H1 (cell line): Measurements from ENCODE around the gene CNPY2. TPM values are rescaled to one million over a fixed set of nuclear protein-coding genes. Genes with fewer than 3 reads are reported as not detected.

Source experiments
- CTCF ChIA-PET: fragments of 300-600 bp; sonication (Branson Sonifier 250); formaldehyde crosslinking; loops from one replicate; lab custom pipeline; 2021; ENCODE audit not compliant: partially characterized antibody; lab: Charles Lee
- POLR2A ChIA-PET: fragments of 300-600 bp; sonication (Branson Sonifier 250); formaldehyde crosslinking; loops from one replicate; lab custom pipeline; 2021; ENCODE audit warnings: inconsistent platforms; ENCODE audit not compliant: partially characterized antibody; lab: Charles Lee
- DNase-seq, 2 experiments: peaks; one replicate each; pipeline versions ENCODE4 v3.0.0 to v3.0.0-alpha.2; 2010 to 2022; ENCODE audit warnings: low spot score in 2 of 2, low read depth in 1 of 2, mixed read lengths in 1 of 2
- FAIRE-seq: peaks from 2 replicates; lab custom pipeline; 2011; peaks lifted over from hg19 to GRCh38; lab: Jason Lieb, UNC
- H2AFZ ChIP-seq: 2 replicates; pipeline ENCODE4 v1.8.1; 2012; ENCODE audit warnings: low read length, inconsistent platforms
- H2AK5ac ChIP-seq: 2 replicates; pipeline ENCODE4 v1.6.1; 2013; ENCODE audit warnings: low read depth, low read length
- H2BK120ac ChIP-seq: replicated peaks from 2 replicates; pipeline ENCODE3; 2013; ENCODE audit warnings: low read depth, low read length, inconsistent platforms
- H2BK12ac ChIP-seq: 2 replicates; pipeline ENCODE4 v1.6.1; 2013; ENCODE audit warnings: low read depth, low read length
- H2BK15ac ChIP-seq: 2 replicates; pipeline ENCODE4 v1.6.1; 2013; ENCODE audit warnings: low read length
- H2BK20ac ChIP-seq: 2 replicates; pipeline ENCODE4 v1.6.1; 2013; ENCODE audit warnings: low read length
- H2BK5ac ChIP-seq: 2 replicates; pipeline ENCODE4 v1.6.1; 2013; ENCODE audit warnings: low read depth, low read length
- H3K14ac ChIP-seq: 2 replicates; pipeline ENCODE4 v1.6.1; 2013; ENCODE audit warnings: inconsistent platforms; ENCODE audit not compliant: insufficient read length
- H3K18ac ChIP-seq: 2 replicates; pipeline ENCODE4 v1.6.1; 2013; ENCODE audit warnings: low read length; ENCODE audit errors: extremely low read depth
- H3K23ac ChIP-seq: 2 replicates; pipeline ENCODE4 v1.6.1; 2013; ENCODE audit warnings: inconsistent platforms; ENCODE audit not compliant: insufficient read length
- H3K23me2 ChIP-seq: 2 replicates; pipeline ENCODE4 v1.6.1; 2013; ENCODE audit warnings: low read depth, low read length
- H3K27ac ChIP-seq: 2 replicates; pipeline ENCODE4 v1.6.1; 2011; ENCODE audit warnings: low read depth, low read length, inconsistent platforms
- H3K27me3 ChIP-seq, 4 experiments: replicated peaks in 1 of 4; 1 replicate in 1 of 4; 2 replicates in 3 of 4; pipeline versions ENCODE4 v1.6.1 to v1.8.1; 2011 to 2013; ENCODE audit warnings: low read length in 3 of 4, mild to moderate bottlenecking in 3 of 4, inconsistent platforms in 2 of 4, mixed read lengths in 2 of 4, moderate library complexity in 1 of 4; ENCODE audit not compliant: control insufficient read depth in 3 of 4, insufficient read depth in 3 of 4; ENCODE audit errors: extremely low read depth in 1 of 4
- H3K36me3 ChIP-seq, 4 experiments: 2 replicates each; pipeline versions ENCODE4 v1.6.1 to v1.8.1; 2011 to 2013; ENCODE audit warnings: mild to moderate bottlenecking in 4 of 4, low read length in 3 of 4, moderate library complexity in 2 of 4, control low read depth in 1 of 4, inconsistent platforms in 1 of 4; ENCODE audit not compliant: insufficient read depth in 4 of 4, control insufficient read depth in 2 of 4
- H3K4ac ChIP-seq: replicated peaks from 2 replicates; pipeline ENCODE3; 2013; ENCODE audit warnings: low read length, low read depth, mixed read lengths, inconsistent platforms; ENCODE audit not compliant: insufficient read length
- H3K4me1 ChIP-seq, 4 experiments: replicated peaks in 1 of 4; 1 replicate in 1 of 4; 2 replicates in 3 of 4; pipeline versions ENCODE4 v1.6.1 to v1.8.1; 2011 to 2013; ENCODE audit warnings: low read length in 3 of 4, inconsistent platforms in 2 of 4, mixed read lengths in 1 of 4; ENCODE audit not compliant: insufficient read depth in 4 of 4, control insufficient read depth in 3 of 4
- H3K4me2 ChIP-seq, 2 experiments: 2 replicates each; pipeline versions ENCODE4 v1.6.1 to v1.8.1; 2011 to 2013; ENCODE audit warnings: low read depth in 2 of 2, low read length in 2 of 2, control low read depth in 1 of 2, inconsistent platforms in 1 of 2, mild to moderate bottlenecking in 1 of 2; ENCODE audit not compliant: insufficient read depth in 1 of 2
- H3K4me3 ChIP-seq, 4 experiments: fragments of 200-600, 300-600 bp in 1 of 4; sonication (generic), shearing (Covaris generic), sonication (Bioruptor Twin) in 1 of 4; 2 replicates each; pipeline versions ENCODE4 v1.5.1 to v1.8.1; 2011 to 2016; ENCODE audit warnings: low read length in 4 of 4, low read depth in 3 of 4, control low read depth in 2 of 4, inconsistent platforms in 2 of 4, mild to moderate bottlenecking in 2 of 4, mixed read lengths in 1 of 4, moderate library complexity in 1 of 4; ENCODE audit not compliant: insufficient read depth in 2 of 4; ENCODE audit errors: extremely low read depth in 1 of 4
- H3K56ac ChIP-seq: replicated peaks from 2 replicates; pipeline ENCODE3; 2013; ENCODE audit warnings: low read depth, mild to moderate bottlenecking, mixed read lengths, low read length, inconsistent platforms; ENCODE audit not compliant: insufficient read length
- H3K79me1 ChIP-seq: 2 replicates; pipeline ENCODE4 v1.6.1; 2013; ENCODE audit warnings: low read depth, low read length, control low read depth
- H3K79me2 ChIP-seq, 2 experiments: 2 replicates each; pipeline versions ENCODE4 v1.6.1 to v1.8.1; 2012 to 2013; ENCODE audit warnings: low read length in 2 of 2, mild to moderate bottlenecking in 2 of 2, inconsistent platforms in 1 of 2; ENCODE audit not compliant: insufficient read depth in 2 of 2, control insufficient read depth in 1 of 2
- H3K9ac ChIP-seq, 4 experiments: replicated peaks in 1 of 4; 1 replicate in 1 of 4; 2 replicates in 3 of 4; pipeline versions ENCODE4 v1.6.1 to v1.8.1; 2011 to 2013; ENCODE audit warnings: low read depth in 3 of 4, low read length in 3 of 4, control low read depth in 2 of 4, mild to moderate bottlenecking in 2 of 4, moderate library complexity in 2 of 4, inconsistent platforms in 1 of 4; ENCODE audit errors: extremely low read depth in 1 of 4
- H3K9me3 ChIP-seq, 2 experiments: 2 replicates each; pipeline versions ENCODE4 v1.6.1 to v1.8.1; 2012 to 2013; ENCODE audit warnings: mild to moderate bottlenecking in 2 of 2, moderate library complexity in 2 of 2, control low read depth in 1 of 2, inconsistent platforms in 1 of 2, low read depth in 1 of 2, low read length in 1 of 2, mixed read lengths in 1 of 2; ENCODE audit not compliant: insufficient read depth in 2 of 2
- H4K20me1 ChIP-seq, 2 experiments: replicated peaks in 1 of 2; 2 replicates each; pipeline versions ENCODE3 to v1.8.1; 2011 to 2013; ENCODE audit warnings: inconsistent platforms in 2 of 2, low read length in 2 of 2, mild to moderate bottlenecking in 1 of 2; ENCODE audit not compliant: insufficient read depth in 2 of 2, control insufficient read depth in 1 of 2
- H4K5ac ChIP-seq: 2 replicates; pipeline ENCODE4 v1.6.1; 2013; ENCODE audit warnings: low read length, low read depth, mixed read lengths, inconsistent platforms; ENCODE audit not compliant: insufficient read length
- H4K8ac ChIP-seq: 2 replicates; pipeline ENCODE4 v1.8.0; 2013; ENCODE audit warnings: mild to moderate bottlenecking, moderate library complexity, low read length, inconsistent platforms; ENCODE audit not compliant: insufficient read depth; ENCODE audit errors: extremely low read depth
- H4K91ac ChIP-seq: replicated peaks from 2 replicates; pipeline ENCODE3; 2013; ENCODE audit warnings: low read length, mixed read lengths, inconsistent platforms; ENCODE audit not compliant: insufficient read length
- TAF1 ChIP-seq: IDR thresholded peaks from 2 replicates; pipeline ENCODE4 v1.6.1; 2011; ENCODE audit warnings: mild to moderate bottlenecking, low read depth, low read length
- WGBS, 2 experiments: shearing (Covaris generic) in 1 of 2; methylation state at CpG; one replicate each; pipeline versions ENCODE4 v1.1.6 to v1.1.7; 2013 to 2015; ENCODE audit warnings: low lambda C conversion rate in 2 of 2, mixed read lengths in 2 of 2, inconsistent platforms in 1 of 2, low coverage in 1 of 2, missing lambda C conversion rate in 1 of 2; ENCODE audit not compliant: insufficient replicate concordance in 2 of 2, insufficient coverage in 1 of 2, insufficient read length in 1 of 2; ENCODE audit errors: extremely low coverage in 1 of 2, missing lambda C conversion rate in 1 of 2; 5-methylcytosine and 5-hydroxymethylcytosine counted together
- polyA plus RNA-seq, 7 experiments: library from polyadenylated mRNA; depleted of rRNA in 3 of 7; stranded (reverse) in 5 of 7; unstranded in 2 of 7; fragments of >200 nt in 5 of 7; fragments of 200-250 nt in 2 of 7; gene quantifications; 1 replicate in 5 of 7; 2 replicates in 1 of 7; 4 replicates in 1 of 7; pipeline versions ENCODE4 v1.2.1 to v1.2.3, GENCODE V29; 2011 to 2013; ENCODE audit warnings: missing spikeins in 2 of 7, mixed read lengths in 2 of 7
- total RNA-seq: library from RNA; stranded (reverse); fragmentation: NEBNext Ultra II Directional; extraction: Animal tissue kit (Norgen Biotek cat#: 25700); gene quantifications from 2 replicates; pipeline ENCODE4 v1.2.1, GENCODE V29; 2021

The CNPY2 gene
- total and polyA plus RNA-seq, 2 of the 8 experiments (the other 6 are each of a cell fraction or from before 2014, with no cell fraction given): 203 to 281 TPM

DNA sequence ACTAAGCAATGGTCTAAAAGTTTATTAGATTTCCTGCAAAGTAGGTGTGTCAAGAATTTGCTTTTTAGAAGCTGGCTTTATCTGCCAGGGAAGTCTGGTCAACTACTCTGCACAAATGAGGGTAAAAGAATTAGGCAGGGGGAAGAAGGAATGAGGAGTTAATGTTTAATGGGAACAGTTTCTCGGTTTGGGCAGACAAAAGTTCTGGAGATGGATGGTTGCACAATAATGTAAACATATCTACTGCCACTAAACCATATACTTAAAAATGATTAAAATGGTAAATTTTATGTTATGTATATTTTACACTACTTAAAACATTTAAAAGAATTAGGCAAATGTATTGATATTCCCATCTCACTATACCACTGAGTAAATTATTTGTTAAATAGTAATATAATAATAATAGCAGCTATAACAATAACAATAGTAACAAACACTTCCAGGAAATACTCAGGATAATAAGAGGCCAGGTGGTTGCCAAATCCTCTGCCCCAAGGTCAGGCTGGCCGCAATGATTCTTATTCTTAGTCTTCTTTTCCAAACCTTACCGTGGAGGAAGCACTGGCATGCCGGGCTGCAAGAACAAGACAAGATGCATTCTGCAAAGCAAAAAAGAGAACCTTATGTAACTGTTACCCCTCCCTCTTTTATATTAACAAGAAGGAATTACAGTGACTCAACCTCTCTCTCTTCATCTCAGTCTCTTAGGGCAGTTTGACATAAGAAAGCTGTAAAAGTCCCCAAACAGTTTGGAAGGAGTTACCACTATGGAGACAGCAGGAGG lies 29.6 kb downstream of the CNPY2 start:
- H3K4me1 ChIP-seq: no peaks in the 10 kb centered on the region
- H2BK20ac ChIP-seq: no peak overlapping the region
- H3K23ac ChIP-seq: no peak overlapping the region
- no peak overlapping the region for H3K4ac ChIP-seq
- no peaks in the 10 kb centered on the region for H3K79me1 ChIP-seq
- H2BK12ac ChIP-seq: no peak overlapping the region
- no peak overlapping the region for H3K27ac ChIP-seq
- H3K56ac ChIP-seq: no peak overlapping the region
- H3K23me2 ChIP-seq: no peaks in the 10 kb centered on the region
- no peak overlapping the region for H2BK15ac ChIP-seq
- H3K9me3 ChIP-seq: no peaks in the 10 kb centered on the region
- H2AFZ ChIP-seq: no peak overlapping the region
- WGBS, 2 experiments: 83% methylated on average over 4 of the region's 4 CpGs; no CpG with 5 or more reads in 1 of the 2 experiments
- ChIA-PET CTCF (interaction anchor here (0.6 to 1.7 kb wide), 11 partner anchors 8 to 89 kb away, joined by 3 to 5 read pairs (median 4); partner anchors contain the start of genes COQ10A and STAT2), POLR2A (interaction anchor here (0.7 to 3.3 kb wide), 12 partner anchors 10 to 239 kb away, joined by 3 to 14 read pairs (median 4); partner anchors contain the start of genes ANKRD52, CNPY2 and COQ10A)
- peaks cover 12 to 52% (median 33%) of the 10 kb centered on the region in 4 experiments; a peak in 7 of 8 replicates for H3K36me3 ChIP-seq
- H4K8ac ChIP-seq: no peak overlapping the region
- H2AK5ac ChIP-seq: no peak overlapping the region
- FAIRE-seq: no peak
- no peak overlapping the region for H4K91ac ChIP-seq
- H3K14ac ChIP-seq: no peak overlapping the region
- H3K4me2 ChIP-seq: no peak overlapping the region; a peak in 1 of 4 replicates
- H3K18ac ChIP-seq: no peak overlapping the region
- no peaks in the 10 kb centered on the region for H3K27me3 ChIP-seq
- no peak overlapping the region for H2BK5ac ChIP-seq
- H3K79me2 ChIP-seq: no peaks in the 10 kb centered on the region
- H2BK120ac ChIP-seq: no peak overlapping the region
- H3K9ac ChIP-seq: no peak overlapping the region
- DNase-seq: no peak
- no peak overlapping the region for H3K4me3 ChIP-seq
- no peaks in the 10 kb centered on the region for H4K20me1 ChIP-seq
- no peak overlapping the region for H4K5ac ChIP-seq
- no peak for TF ChIP-seq TAF1
